Osteocyte (in vitro differentiated cells): ENCODE data around the gene PRR13. TPM values are rescaled to one million over a fixed set of nuclear protein-coding genes. Genes with fewer than 3 reads are reported as not detected.

Experiments
- DNase-seq: peaks from one replicate; pipeline ENCODE4 v3.0.0; 2021; ENCODE audit warnings: mixed read lengths; ENCODE audit not compliant: unreplicated experiment; ENCODE audit errors: extremely low spot score
- H3K27ac Mint-ChIP-seq: one replicate; pipeline ENCODE4 v1.8.0; 2021; ENCODE audit warnings: mild to moderate bottlenecking, mixed read lengths; ENCODE audit not compliant: unreplicated experiment
- H3K27me3 Mint-ChIP-seq: one replicate; pipeline ENCODE4 v1.8.0; 2021; ENCODE audit warnings: mixed read lengths; ENCODE audit not compliant: unreplicated experiment
- H3K36me3 Mint-ChIP-seq: one replicate; pipeline ENCODE4 v1.8.0; 2021; ENCODE audit warnings: mixed read lengths; ENCODE audit not compliant: unreplicated experiment
- H3K4me1 Mint-ChIP-seq: one replicate; pipeline ENCODE4 v1.8.0; 2021; ENCODE audit warnings: mixed read lengths; ENCODE audit not compliant: unreplicated experiment
- H3K4me3 Mint-ChIP-seq: one replicate; pipeline ENCODE4 v1.8.0; 2021; ENCODE audit warnings: mild to moderate bottlenecking, moderate library complexity, mixed read lengths; ENCODE audit not compliant: unreplicated experiment
- H3K9me3 Mint-ChIP-seq: one replicate; pipeline ENCODE4 v1.8.0; 2021; ENCODE audit warnings: mixed read lengths; ENCODE audit not compliant: unreplicated experiment
- CTCF ChIP-seq: fragments of 200-600 bp; sonication (generic); IDR thresholded peaks from 2 replicates; pipeline ENCODE4 v1.5.0; 2021; ENCODE audit warnings: antibody characterized with exemption, mild to moderate bottlenecking, moderate library complexity
- total RNA-seq: library from RNA; stranded (reverse); gene quantifications from 2 replicates; pipeline ENCODE4 v1.2.1, GENCODE V29; 2021

The PRR13 gene
- total RNA-seq, 1 donor from 2014 or later = 102 TPM

DNA sequence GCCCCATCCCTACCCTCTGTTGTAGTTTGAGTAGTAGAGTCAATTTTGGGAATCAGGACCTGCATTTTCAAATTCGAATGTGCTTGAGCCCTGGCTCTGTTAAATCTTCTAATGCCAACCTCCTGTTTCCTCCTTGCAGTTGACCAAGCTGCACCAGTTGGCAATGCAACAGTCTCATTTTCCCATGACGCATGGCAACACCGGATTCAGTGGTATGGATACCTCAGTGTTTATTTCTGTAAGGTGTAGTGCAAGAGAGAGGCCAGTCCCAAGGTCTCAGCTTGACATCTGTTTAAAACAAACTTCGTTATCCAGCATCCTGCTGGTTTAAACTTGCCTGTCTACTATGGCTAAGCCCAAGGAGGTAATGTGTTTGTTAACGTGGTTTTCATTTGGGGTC is 25.5 kb downstream of the PRR13 start:
- H3K27ac Mint-ChIP-seq = no peak overlapping the region
- H3K4me1 Mint-ChIP-seq = peaks cover 9% of the 10 kb centered on the region
- H3K27me3 Mint-ChIP-seq = no peaks in the 10 kb centered on the region
- no peak for DNase-seq
- peaks cover 66% of the 10 kb centered on the region for H3K36me3 Mint-ChIP-seq
- no peak overlapping the region for H3K4me3 Mint-ChIP-seq
- TF ChIP-seq CTCF = no peak
- H3K9me3 Mint-ChIP-seq = no peaks in the 10 kb centered on the region

GRCh38 chr12:53467880-53468279 is 26.3 kb downstream of the PRR13 start:
- DNase-seq = no peak
- H3K9me3 Mint-ChIP-seq = no peaks in the 10 kb centered on the region
- peaks cover 15% of the 10 kb centered on the region for H3K4me1 Mint-ChIP-seq
- no peaks in the 10 kb centered on the region for H3K27me3 Mint-ChIP-seq
- H3K36me3 Mint-ChIP-seq = peaks cover 65% of the 10 kb centered on the region
- no peak for TF ChIP-seq CTCF
- no peak overlapping the region for H3K4me3 Mint-ChIP-seq
- H3K27ac Mint-ChIP-seq = no peak overlapping the region

GRCh38 chr12:53468282-53468681 is 26.7 kb downstream of the PRR13 start:
- Mint-ChIP-seq H3K4me3 (no peak overlapping the region), H3K27ac (no peak overlapping the region)

GRCh38 chr12:53472056-53472582 is 30.6 kb downstream of the PRR13 start:
- Mint-ChIP-seq H3K36me3 (peaks cover 65% of the 10 kb centered on the region), H3K27me3 (no peaks in the 10 kb centered on the region), H3K27ac (no peak overlapping the region), H3K9me3 (no peaks in the 10 kb centered on the region), H3K4me1 (peaks cover 20% of the 10 kb centered on the region), H3K4me3 (no peak overlapping the region)
- TF ChIP-seq CTCF = no peak
- no peak for DNase-seq

More at GRCh38 chr12:53468282-53468681, 26.7 kb downstream of the PRR13 start:
- DNase-seq = no peak
- Mint-ChIP-seq H3K36me3 (peaks cover 62% of the 10 kb centered on the region), H3K27me3 (no peaks in the 10 kb centered on the region), H3K4me1 (peaks cover 15% of the 10 kb centered on the region), H3K9me3 (no peaks in the 10 kb centered on the region)
- TF ChIP-seq CTCF = no peak

DNA sequence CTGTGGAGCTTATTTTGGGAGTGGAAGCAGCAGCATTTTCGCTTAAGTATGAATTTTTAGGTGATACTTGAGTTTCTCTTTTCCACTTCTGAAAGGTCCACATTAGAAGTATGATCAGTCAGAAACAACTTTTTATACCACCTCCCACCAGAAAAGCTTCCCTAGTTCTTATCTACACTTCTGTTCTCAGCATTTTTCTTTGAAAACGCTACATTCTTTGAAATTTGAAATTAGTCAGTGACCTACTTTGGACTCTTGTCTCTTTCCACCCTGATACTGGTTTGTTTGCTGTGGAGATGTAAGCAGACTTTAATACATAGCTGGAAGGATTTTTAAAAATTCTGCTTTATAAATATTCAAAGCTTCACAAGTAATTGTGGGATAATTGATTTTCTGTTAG is 32.5 kb downstream of the PRR13 start:
- Mint-ChIP-seq H3K4me1 (peaks cover 24% of the 10 kb centered on the region), H3K4me3 (no peak overlapping the region), H3K36me3 (peaks cover 59% of the 10 kb centered on the region), H3K27me3 (no peaks in the 10 kb centered on the region), H3K9me3 (no peaks in the 10 kb centered on the region), H3K27ac (peak overlapping the region; percentile 3)
- DNase-seq = no peak
- TF ChIP-seq CTCF = no peak
